Epithelial cell of esophagus (primary cell): ENCODE results near the gene CD5L.

Source experiments
- DNase-seq: peaks from one replicate; pipeline ENCODE4 v3.0.0; 2010; ENCODE audit warnings: low read depth
- H3K4me3 ChIP-seq: 2 replicates; pipeline ENCODE4 v1.5.1; 2011; ENCODE audit warnings: mild to moderate bottlenecking, low read length, control low read depth
- TF ChIP-seq, protein P1 (sequence below): IDR thresholded peaks from 2 replicates; pipeline ENCODE4 v1.5.1; 2011; ENCODE audit warnings: low read depth, mild to moderate bottlenecking, low read length, control low read depth, inconsistent platforms; ENCODE audit not compliant: insufficient read depth; ENCODE audit errors: missing control alignments

Gene CD5L

GRCh38 chr1:157841708-157842107 lies at the start of gene CD5L:
TSS of gene CD5L (minus strand) at chr1:157841808. CDS start at chr1:157841701, 107 bp downstream.
- no peak for DNase-seq
- no peak within 1 kb of the TSS for H3K4me3 ChIP-seq
- TF ChIP-seq, protein P1, sequence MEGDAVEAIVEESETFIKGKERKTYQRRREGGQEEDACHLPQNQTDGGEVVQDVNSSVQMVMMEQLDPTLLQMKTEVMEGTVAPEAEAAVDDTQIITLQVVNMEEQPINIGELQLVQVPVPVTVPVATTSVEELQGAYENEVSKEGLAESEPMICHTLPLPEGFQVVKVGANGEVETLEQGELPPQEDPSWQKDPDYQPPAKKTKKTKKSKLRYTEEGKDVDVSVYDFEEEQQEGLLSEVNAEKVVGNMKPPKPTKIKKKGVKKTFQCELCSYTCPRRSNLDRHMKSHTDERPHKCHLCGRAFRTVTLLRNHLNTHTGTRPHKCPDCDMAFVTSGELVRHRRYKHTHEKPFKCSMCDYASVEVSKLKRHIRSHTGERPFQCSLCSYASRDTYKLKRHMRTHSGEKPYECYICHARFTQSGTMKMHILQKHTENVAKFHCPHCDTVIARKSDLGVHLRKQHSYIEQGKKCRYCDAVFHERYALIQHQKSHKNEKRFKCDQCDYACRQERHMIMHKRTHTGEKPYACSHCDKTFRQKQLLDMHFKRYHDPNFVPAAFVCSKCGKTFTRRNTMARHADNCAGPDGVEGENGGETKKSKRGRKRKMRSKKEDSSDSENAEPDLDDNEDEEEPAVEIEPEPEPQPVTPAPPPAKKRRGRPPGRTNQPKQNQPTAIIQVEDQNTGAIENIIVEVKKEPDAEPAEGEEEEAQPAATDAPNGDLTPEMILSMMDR: no peak

DNA sequence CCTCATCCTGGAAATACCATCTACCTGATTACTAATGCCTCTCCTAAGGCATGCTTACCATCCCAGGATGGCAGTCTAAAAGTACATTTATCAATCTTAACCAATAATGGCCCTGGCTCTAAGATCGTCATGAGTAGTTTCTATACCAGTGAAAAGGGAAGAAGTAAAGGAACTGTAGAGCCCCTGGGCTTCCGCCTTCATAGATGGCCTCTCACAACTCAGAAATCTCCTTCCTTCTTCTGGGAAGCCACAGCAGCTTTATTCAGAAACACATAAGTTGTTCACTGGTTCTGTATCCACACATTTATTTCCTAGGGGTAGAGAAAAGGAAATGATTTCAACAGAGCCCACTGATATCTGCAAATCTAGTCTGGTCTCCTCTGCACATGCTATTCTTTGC lies 41.0 kb upstream of the CD5L start:
- TF ChIP-seq, protein P1: no peak
- no peak for DNase-seq
- no peak overlapping the region for H3K4me3 ChIP-seq

DNA sequence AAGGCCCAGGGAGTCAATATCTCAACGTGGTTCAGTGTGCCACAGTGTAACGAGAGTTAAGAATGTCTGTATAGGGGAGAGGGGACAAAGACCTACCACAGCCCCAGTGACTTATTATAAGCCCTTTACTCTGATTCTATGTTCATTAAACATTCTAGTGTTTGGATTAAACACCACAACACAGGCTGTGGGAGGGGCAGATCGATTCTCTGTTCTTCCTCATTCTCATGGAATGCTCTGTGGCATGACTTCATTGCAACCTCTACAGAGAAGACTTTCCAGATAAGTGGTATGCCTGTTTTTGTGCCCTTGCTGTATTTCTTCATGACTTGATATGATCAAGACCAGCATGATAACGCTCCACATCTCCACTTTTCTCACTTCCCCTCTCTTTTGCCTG lies 39.0 kb upstream of the CD5L start:
- no peak overlapping the region for H3K4me3 ChIP-seq
- DNase-seq: peak; percentile 39
- TF ChIP-seq, protein P1: no peak

GRCh38 chr1:157878059-157878458 lies 36.5 kb upstream of the CD5L start:
- peak; percentile 69 for DNase-seq
- no peak overlapping the region for H3K4me3 ChIP-seq
- TF ChIP-seq, protein P1: peak; percentile 65

- TF ChIP-seq, protein P1: no peak
- no peak for DNase-seq
- H3K4me3 ChIP-seq: no peak overlapping the region
These were observed 28.9 kb upstream of the CD5L start for GRCh38 chr1:157870490-157870889.

- TF ChIP-seq, protein P1: no peak
- no peak for DNase-seq
These were observed 27.0 kb upstream of the CD5L start for GRCh38 chr1:157868654-157869053.

DNA sequence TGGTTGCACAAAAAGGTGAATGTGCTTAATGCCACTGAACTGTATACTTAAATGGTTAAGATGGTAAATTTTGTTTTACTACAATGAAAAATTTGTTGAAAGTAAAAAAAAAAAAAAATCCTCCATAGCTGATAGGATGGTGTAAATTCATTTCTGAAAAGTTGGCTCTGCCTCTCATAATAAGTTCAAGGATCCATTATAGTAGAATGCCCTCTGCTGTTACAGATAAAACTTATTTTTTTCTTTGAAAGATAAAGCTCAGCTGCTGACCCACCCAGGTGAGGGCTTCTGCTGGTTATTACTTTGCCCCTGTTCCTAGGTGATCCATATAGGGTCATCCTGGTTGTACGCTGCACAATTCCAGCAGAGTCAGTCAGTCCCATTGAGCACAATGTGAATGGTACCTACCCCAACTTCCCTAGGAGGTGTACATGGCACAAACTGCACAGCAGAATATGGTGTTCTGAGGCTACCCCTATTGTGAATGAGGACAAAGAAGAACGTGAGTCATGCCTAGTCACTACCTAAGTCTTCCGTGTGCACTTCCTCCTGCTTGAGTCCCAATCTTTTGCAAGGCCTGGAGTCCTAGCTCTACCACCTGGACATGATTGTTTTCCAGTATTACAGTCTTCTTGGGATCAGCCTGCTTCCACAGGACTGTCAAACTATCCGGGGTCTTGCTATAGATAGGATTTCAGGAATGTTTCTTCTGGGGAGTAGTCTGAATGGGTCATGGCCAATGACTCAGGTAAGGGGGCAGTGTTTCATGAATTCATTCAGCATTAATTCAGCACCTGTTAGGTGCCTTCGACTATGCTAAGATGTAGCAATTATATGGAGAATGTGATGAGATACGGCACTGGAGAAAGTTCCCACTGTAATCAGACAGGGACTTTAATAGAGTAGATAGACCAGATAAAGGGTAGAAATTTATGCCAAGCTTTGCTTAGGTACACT lies 20.8 kb upstream of the CD5L start:
- peak; percentile 89 for DNase-seq
- H3K4me3 ChIP-seq: no peak overlapping the region
- TF ChIP-seq, protein P1: no peak

More at GRCh38 chr1:157868654-157869053, 27.0 kb upstream of the CD5L start:
- no peak overlapping the region for H3K4me3 ChIP-seq
